A673 (cell line): ENCODE results near the gene SIM2. TPM values are rescaled to one million over a fixed set of nuclear protein-coding genes. Genes with fewer than 3 reads are reported as not detected.

Experiments
- BruUV-seq: library from RNA; stranded (reverse); fragments of 400-500 nt; replicated peaks from 2 replicates; lab custom pipeline; 2021; lab: Mats Ljungman, UMichigan
- CTCF ChIA-PET: fragments of 300-600 bp; sonication (Branson Sonifier 250); formaldehyde crosslinking; loops from one replicate; lab custom pipeline; 2022; ENCODE audit warnings: antibody characterized with exemption; lab: Charles Lee
- POLR2A ChIA-PET: fragments of 300-600 bp; sonication (Branson Sonifier 250); formaldehyde crosslinking; loops from one replicate; lab custom pipeline; 2022; ENCODE audit warnings: antibody characterized with exemption; ENCODE audit not compliant: low non-redundant PET; lab: Charles Lee
- DNase-seq: peaks from one replicate; pipeline ENCODE4 v3.0.0-alpha.2; 2015; ENCODE audit warnings: low spot score
- H3K27ac ChIP-seq: fragments of 200-600 bp; sonication (generic); 2 replicates; pipeline ENCODE4 v1.5.1; 2016; ENCODE audit warnings: mixed run types, low read depth, mild to moderate bottlenecking, mixed read lengths, antibody characterized with exemption, low read length; ENCODE audit not compliant: poor library complexity, severe bottlenecking
- H3K27me3 ChIP-seq: fragments of 200-600 bp; sonication (generic); replicated peaks from 2 replicates; pipeline ENCODE4 v1.6.1; 2017; ENCODE audit warnings: mixed run types, low read depth, mild to moderate bottlenecking, mixed read lengths, antibody characterized with exemption, low read length; ENCODE audit not compliant: insufficient read depth, poor library complexity
- H3K36me3 ChIP-seq: fragments of 200-600 bp; sonication (generic); 2 replicates; pipeline ENCODE4 v1.6.1; 2016; ENCODE audit warnings: mixed run types, mild to moderate bottlenecking, mixed read lengths, antibody characterized with exemption, low read length; ENCODE audit not compliant: insufficient read depth, poor library complexity, severe bottlenecking
- H3K4me1 ChIP-seq: fragments of 200-600 bp; sonication (generic); 2 replicates; pipeline ENCODE4 v1.6.1; 2017; ENCODE audit warnings: mixed run types, mild to moderate bottlenecking, mixed read lengths, antibody characterized with exemption, low read length; ENCODE audit not compliant: insufficient read depth, poor library complexity, severe bottlenecking
- H3K4me3 ChIP-seq: fragments of 200-600 bp; sonication (generic); 2 replicates; pipeline ENCODE4 v1.5.1; 2016; ENCODE audit warnings: low read depth, mixed run types, mild to moderate bottlenecking, mixed read lengths, low read length; ENCODE audit not compliant: poor library complexity, severe bottlenecking
- H3K9me3 ChIP-seq: fragments of 200-600 bp; sonication (generic); 2 replicates; pipeline ENCODE4 v1.6.1; 2016; ENCODE audit warnings: mixed run types, low read depth, mild to moderate bottlenecking, mixed read lengths, antibody characterized with exemption, low read length; ENCODE audit not compliant: poor library complexity, severe bottlenecking
- EZH2 ChIP-seq: fragments of 200-600 bp; sonication (generic); IDR thresholded peaks from 2 replicates; pipeline ENCODE4 v1.6.1; 2017; ENCODE audit warnings: borderline replicate concordance, low read depth, mild to moderate bottlenecking, mixed read lengths, antibody characterized with exemption, low read length; ENCODE audit not compliant: poor library complexity, severe bottlenecking
- intact Hi-C: fragments of 100-400 bp; cut with micrococcal nuclease; formaldehyde crosslinking; loops from one replicate; pipeline ENCODE4 v1.10.0; 2022; ENCODE audit not compliant: unreplicated experiment
- total RNA-seq: library from RNA; stranded (reverse); gene quantifications from 2 replicates; pipeline ENCODE4 v1.2.3, GENCODE V29; 2021
- TF ChIP-seq, protein P1 (sequence below): fragments of 300-800, 200-600 bp; sonication (generic); conservative IDR thresholded peaks from 2 replicates; pipeline ENCODE4 v1.5.1; 2017; ENCODE audit warnings: low read depth, mild to moderate bottlenecking, antibody characterized with exemption, low read length, moderate library complexity, mixed read lengths

SIM2 gene
- total RNA-seq, 1 experiment from 2014 or later = 42.7 TPM

DNA sequence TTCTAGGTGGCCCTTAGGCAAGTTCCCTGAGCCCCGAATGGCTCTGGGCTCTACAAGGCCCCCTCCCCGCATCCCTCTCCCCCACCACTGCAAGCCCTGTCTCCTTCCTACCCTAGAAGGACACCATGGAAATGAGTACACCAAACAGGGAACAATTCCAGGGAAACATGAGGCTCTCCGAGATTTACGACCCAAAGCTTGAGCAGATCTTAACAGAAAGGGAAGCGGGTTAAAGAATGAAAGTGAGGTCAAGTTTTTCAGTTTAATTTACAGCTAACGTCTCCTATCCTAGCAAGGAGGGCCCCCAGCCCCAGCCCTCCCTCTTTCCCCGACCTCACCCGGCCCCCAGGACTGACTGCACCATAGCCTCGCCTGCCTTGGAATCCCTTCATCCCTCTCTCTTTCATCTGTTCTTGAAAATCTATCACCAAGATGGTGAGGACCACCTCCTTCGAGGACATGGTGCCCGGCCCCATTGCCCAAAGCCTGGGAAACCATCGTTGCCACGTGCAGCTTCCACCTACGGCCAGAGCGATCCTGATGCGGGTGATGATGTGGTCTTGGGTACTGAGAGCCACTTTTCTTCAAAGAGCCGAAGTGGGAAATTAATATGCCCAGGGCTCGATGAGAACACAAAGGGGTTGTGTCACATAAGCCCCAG lies 30.5 kb downstream of the SIM2 start:
- CTCF ChIA-PET = no interaction called here
- POLR2A ChIA-PET = no interaction called here
- BruUV-seq = no TSS peak

DNA sequence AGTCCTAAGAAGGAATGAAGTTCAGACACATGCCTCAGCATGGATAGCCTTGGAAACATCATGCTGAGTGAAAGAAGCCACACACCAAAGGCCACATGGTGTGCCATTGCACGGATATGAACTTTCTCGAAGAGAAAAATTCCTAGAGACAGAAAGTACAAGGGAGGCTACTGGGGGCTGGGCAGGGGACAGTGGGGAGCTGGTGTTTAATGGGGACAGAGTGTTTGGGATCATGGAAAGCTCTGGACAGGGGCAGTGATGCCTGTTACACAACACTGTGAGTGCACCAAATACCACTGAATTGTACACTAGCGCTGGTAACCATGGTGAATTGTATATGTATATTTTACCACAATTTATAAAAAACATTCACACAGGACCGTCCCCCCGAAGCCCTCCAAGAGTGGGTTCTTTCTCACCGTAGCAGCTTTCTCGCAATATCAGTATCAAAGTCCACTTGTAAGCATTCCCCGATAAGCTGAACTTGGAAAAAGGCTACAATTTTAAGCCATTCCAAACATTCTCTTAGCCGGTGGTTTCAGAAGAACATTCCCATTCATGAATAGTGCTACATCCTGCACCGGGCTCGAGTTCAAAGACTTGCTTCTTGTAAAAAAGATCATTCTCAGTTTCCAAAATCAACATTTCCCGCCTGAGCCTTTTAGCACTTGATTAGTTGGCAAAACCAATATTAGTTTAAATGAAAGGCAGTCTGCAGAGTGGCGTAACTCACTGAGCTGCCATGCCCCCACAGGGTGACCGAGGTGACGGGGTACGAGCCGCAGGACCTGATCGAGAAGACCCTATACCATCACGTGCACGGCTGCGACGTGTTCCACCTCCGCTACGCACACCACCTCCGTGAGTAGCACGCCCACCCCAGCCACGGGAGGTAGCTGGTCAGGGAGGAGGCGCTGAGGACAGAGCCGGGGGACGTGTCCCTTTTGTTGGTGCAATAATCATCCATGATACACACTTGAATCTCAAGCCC lies 31.7 kb downstream of the SIM2 start:
- CTCF ChIA-PET = no interaction called here
- POLR2A ChIA-PET = no interaction called here
- Histone ChIP-seq H3K27ac (no peak overlapping the region), H3K36me3 (peaks cover 53% of the 10 kb centered on the region), H3K9me3 (no peaks in the 10 kb centered on the region), H3K27me3 (no peaks in the 10 kb centered on the region), H3K4me3 (no peak overlapping the region), H3K4me1 (no peaks in the 10 kb centered on the region)
- TF ChIP-seq EZH2 = no peak
- TF ChIP-seq, protein P1, sequence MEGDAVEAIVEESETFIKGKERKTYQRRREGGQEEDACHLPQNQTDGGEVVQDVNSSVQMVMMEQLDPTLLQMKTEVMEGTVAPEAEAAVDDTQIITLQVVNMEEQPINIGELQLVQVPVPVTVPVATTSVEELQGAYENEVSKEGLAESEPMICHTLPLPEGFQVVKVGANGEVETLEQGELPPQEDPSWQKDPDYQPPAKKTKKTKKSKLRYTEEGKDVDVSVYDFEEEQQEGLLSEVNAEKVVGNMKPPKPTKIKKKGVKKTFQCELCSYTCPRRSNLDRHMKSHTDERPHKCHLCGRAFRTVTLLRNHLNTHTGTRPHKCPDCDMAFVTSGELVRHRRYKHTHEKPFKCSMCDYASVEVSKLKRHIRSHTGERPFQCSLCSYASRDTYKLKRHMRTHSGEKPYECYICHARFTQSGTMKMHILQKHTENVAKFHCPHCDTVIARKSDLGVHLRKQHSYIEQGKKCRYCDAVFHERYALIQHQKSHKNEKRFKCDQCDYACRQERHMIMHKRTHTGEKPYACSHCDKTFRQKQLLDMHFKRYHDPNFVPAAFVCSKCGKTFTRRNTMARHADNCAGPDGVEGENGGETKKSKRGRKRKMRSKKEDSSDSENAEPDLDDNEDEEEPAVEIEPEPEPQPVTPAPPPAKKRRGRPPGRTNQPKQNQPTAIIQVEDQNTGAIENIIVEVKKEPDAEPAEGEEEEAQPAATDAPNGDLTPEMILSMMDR = no peak
- no peak for DNase-seq
- intact Hi-C loops = no loop called here
- no TSS peak for BruUV-seq

More for the DNA sequence above, 30.5 kb downstream of the SIM2 start:
- H3K4me1 ChIP-seq = no peaks in the 10 kb centered on the region
- intact Hi-C loops = no loop called here
- no peak for TF ChIP-seq EZH2
- TF ChIP-seq, protein P1 = no peak
- H3K27me3 ChIP-seq = no peaks in the 10 kb centered on the region
- DNase-seq = no peak
- peak overlapping the region; percentile 19 for H3K27ac ChIP-seq
- no peaks in the 10 kb centered on the region for H3K9me3 ChIP-seq
- peaks cover 53% of the 10 kb centered on the region for H3K36me3 ChIP-seq
- H3K4me3 ChIP-seq = no peak overlapping the region

DNA sequence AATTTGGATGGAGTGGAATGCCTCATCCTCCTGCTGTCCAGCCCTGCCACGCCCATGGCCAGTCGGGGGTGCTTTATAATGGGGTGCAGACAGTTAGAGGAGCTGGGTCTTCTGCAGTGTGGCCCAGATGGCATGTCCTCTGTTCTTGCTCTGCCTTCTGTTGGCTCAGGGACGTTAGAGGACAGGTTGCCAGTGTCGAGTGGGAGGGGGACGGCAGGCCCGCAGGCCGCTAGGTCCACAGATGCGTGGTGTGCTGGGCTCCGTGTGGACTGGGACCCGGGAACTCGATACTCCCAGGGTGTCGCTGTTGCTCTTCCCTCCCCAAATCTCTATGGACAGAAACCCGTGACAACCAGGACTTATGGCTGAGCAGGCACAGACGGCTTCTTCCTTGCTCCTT lies 33.3 kb downstream of the SIM2 start:
- Histone ChIP-seq H3K9me3 (no peaks in the 10 kb centered on the region), H3K27me3 (no peaks in the 10 kb centered on the region), H3K36me3 (peaks cover 42% of the 10 kb centered on the region), H3K4me3 (no peak overlapping the region), H3K27ac (no peak overlapping the region), H3K4me1 (no peaks in the 10 kb centered on the region)
- POLR2A ChIA-PET = no interaction called here
- no peak for DNase-seq
- TF ChIP-seq, protein P1 = no peak
- TF ChIP-seq EZH2 = no peak
- CTCF ChIA-PET = no interaction called here
- intact Hi-C loops = no loop called here
- no TSS peak for BruUV-seq
